ENCODE results near the gene B4GALNT2. TPM values are rescaled to one million over a fixed set of nuclear protein-coding genes. Genes with fewer than 3 reads are reported as not detected.
"Not testable (repeated sequence)": the region's sequence is repeated elsewhere in the genome, so short reads cannot be mapped to it uniquely, and the experiment has no call there.

B4GALNT2 gene
- total RNA-seq, 1 experiment from 2014 or later = 0.39 TPM

DNA sequence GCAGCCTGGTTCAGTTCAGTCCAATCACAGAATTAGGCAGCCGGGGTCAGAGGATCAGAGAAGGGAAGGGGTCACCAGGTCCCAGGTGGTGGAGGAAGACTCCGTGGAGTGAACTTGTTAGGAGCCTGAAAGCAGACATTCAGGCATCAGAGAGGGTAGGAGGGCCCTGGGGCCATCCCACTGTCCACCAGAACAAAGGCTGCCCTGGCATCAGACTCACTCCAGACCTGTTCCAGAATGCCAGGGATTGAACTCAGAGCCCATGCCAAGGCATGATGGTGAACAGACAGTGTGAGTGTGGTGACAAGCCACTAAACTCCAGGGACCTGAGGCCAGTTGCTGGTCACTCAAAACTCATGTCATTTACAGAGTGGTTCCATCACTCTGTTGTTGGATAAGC lies 37.6 kb downstream of the B4GALNT2 start:
- H3K27me3 ChIP-seq (replicated peaks) = peaks cover 40% of the 10 kb centered on the region

DNA sequence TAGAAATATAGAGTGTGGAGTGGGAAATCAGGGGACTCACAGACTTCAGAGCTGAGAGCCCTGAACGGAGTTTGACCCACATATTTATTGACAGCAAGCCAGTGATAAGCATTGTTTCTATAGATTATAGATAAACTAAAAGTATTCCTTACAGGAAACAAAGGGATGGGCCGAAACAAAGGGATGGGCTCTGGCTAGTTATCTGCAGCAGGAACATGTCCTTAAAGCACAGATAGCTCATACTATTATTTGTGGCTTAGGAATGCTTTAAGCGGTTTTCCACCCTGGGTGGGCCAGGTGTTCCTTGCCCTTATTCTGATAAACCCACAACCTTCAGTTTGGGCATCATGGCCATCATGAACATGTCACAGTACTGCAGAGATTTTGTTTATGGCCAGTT lies 38.1 kb downstream of the B4GALNT2 start:
- not testable (repeated sequence) for H3K27ac ChIP-seq; DNase-seq (ENCODE audit: low read depth in 1 of 2, low spot score in 2 of 2); H3K4me3 ChIP-seq; H3K4me1 ChIP-seq (replicated peaks); H3K36me3 ChIP-seq
- peaks cover 23% of the 10 kb centered on the region for H3K9me3 ChIP-seq (replicated peaks)
- H3K27me3 ChIP-seq (replicated peaks) = peaks cover 38% of the 10 kb centered on the region

More for the DNA sequence above, 37.6 kb downstream of the B4GALNT2 start:
- peaks cover 19% of the 10 kb centered on the region for H3K9me3 ChIP-seq (replicated peaks)
- no peaks in the 10 kb centered on the region for H3K4me1 ChIP-seq (replicated peaks)
- no peaks in the 10 kb centered on the region for H3K36me3 ChIP-seq
- H3K27ac ChIP-seq = no peak overlapping the region
- no peak overlapping the region for H3K4me3 ChIP-seq
- DNase-seq (ENCODE audit: low read depth in 1 of 2, low spot score in 2 of 2) = no peak

DNA sequence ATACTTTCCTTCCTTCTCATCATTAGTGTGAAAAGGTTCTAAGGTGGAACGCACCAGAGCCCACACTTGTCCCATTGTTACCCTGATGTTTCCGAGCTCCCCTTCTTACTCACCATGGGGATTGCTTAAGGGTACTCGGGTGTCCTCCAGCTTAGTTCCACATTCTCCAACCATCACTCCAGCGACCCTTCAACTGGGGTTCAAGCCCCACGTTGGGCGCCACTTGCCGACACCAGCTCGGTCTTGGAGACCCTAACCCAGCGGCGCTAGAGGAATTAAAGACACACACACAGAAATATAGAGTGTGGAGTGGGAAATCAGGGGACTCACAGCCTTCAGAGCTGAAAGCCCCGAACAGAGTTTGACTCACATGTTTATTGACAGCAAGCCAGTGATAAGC lies 43.4 kb downstream of the B4GALNT2 start:
- not testable (repeated sequence) for H3K4me1 ChIP-seq (replicated peaks); H3K36me3 ChIP-seq; H3K27ac ChIP-seq; DNase-seq (ENCODE audit: low read depth in 1 of 2, low spot score in 2 of 2); H3K4me3 ChIP-seq; H3K27me3 ChIP-seq (replicated peaks)
- peaks cover 18% of the 10 kb centered on the region for H3K9me3 ChIP-seq (replicated peaks)

DNA sequence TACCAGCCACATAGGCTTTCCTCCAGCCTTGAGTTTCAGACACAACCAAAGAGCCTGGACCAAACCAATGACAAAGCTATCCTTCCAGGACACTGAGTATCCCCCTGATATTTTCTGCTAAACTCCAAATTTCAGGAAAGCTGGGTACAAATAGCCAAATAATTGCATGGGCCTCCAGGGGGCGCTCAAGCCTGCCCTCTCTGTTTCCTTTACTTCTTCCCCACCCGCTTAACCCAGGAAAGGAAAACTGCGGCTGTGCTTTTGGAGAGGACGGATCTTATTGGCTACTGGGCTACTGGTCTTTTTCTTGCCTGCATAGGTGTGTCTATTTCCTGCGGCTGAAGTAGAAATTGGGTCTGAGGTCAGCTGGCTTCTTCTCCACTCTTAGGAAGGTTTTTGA lies 47.7 kb downstream of the B4GALNT2 start:
- H3K27me3 ChIP-seq (replicated peaks) = no peaks in the 10 kb centered on the region
- H3K9me3 ChIP-seq (replicated peaks) = peaks cover 22% of the 10 kb centered on the region
- H3K27ac ChIP-seq = no peak overlapping the region
- H3K4me3 ChIP-seq = no peak overlapping the region
- peak; percentile 62 to 75 for DNase-seq (ENCODE audit: low read depth in 1 of 2, low spot score in 2 of 2)
- H3K36me3 ChIP-seq = no peaks in the 10 kb centered on the region
- no peaks in the 10 kb centered on the region for H3K4me1 ChIP-seq (replicated peaks)

DNA sequence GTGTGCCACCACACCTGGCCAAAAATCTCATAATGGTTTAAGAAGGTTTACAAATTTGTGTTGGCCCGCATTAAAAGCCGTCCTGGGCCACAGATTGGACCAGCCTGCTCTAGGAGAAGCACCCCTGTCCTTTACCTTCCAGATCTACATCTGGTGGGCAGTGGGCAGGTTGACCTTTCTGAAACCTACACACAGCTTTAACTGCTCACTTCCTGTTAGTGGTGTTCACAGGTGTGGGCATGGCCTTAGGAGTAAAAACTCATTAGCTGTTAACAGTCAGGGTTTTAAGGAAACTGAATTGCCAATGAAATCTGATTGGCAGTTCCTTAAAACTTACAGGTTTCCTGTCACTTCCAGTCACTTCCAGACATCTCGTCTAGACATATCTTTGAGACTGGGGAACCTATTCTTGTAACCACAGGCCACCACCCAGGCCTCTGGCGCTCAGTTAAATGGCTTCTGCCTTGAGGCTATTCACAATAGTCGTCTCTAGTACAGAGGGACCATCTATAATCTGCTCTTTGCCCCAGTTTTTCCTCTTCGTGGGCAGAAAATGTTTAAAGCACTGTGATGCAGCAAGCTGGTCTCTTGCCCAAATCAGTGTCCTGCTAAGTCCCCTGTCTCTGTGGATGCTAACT lies 48.5 kb downstream of the B4GALNT2 start:
- no peaks in the 10 kb centered on the region for H3K36me3 ChIP-seq
- H3K27me3 ChIP-seq (replicated peaks) = no peaks in the 10 kb centered on the region
- H3K27ac ChIP-seq = no peak overlapping the region

DNA sequence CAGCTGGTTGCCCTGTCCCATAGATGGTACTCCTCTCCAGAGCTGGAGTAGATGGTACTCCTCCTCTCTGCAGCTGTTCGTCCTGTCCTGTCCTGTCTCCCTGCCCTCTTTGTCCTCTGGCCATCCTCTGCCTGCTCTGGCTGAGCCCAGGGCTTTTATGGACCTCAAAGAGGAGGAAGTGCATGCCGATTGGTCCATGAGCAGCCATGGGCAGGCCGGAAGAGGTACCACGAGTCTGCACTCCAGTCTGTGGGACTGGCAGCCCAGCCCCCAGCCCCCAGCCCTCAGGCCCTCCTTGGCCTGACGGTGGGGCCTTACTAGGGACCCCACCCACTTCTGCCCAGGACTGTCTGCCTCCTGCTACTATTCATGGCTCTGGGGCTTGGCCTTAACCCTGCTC lies 50.8 kb downstream of the B4GALNT2 start:
- Histone ChIP-seq H3K36me3 (no peaks in the 10 kb centered on the region), H3K4me3 (no peak overlapping the region), H3K4me1 (replicated peaks) (peaks cover 12% of the 10 kb centered on the region), H3K27me3 (replicated peaks) (no peaks in the 10 kb centered on the region), H3K9me3 (replicated peaks) (peaks cover 11% of the 10 kb centered on the region), H3K27ac (no peak overlapping the region)
- DNase-seq (ENCODE audit: low read depth in 1 of 2, low spot score in 2 of 2) = no peak

More for the DNA sequence above, 48.5 kb downstream of the B4GALNT2 start:
- Histone ChIP-seq H3K9me3 (replicated peaks) (peaks cover 21% of the 10 kb centered on the region), H3K4me3 (no peak overlapping the region), H3K4me1 (replicated peaks) (no peaks in the 10 kb centered on the region; the same call in 1 of the 2 replicates)
- DNase-seq (ENCODE audit: low read depth in 1 of 2, low spot score in 2 of 2) = no peak

DNA sequence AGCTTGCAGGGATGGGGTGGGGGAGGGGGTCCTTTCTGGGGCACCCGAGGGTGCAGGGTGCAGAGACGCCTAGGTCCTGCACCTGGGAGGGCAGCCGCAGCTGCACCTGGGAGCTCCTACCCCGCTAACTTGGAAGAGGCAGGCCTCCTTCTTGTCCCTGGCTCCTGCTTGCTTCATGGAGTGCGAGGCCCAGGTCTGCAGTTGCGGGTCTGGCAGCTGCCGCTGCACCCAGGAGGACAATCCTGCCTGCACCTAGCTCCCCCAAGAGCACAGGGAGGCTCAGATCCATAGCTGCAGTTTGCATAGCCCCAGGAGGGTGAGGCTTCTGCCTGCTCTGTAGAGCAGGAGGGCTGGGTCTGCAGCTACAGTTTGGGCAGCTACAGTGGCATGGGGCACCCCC lies 51.2 kb downstream of the B4GALNT2 start:
- H3K27me3 ChIP-seq (replicated peaks) = no peaks in the 10 kb centered on the region
- no peak overlapping the region for H3K4me3 ChIP-seq
- peaks cover 11% of the 10 kb centered on the region for H3K9me3 ChIP-seq (replicated peaks)
- H3K27ac ChIP-seq = no peak overlapping the region
- no peak for DNase-seq (ENCODE audit: low read depth in 1 of 2, low spot score in 2 of 2)
- no peaks in the 10 kb centered on the region for H3K36me3 ChIP-seq
- H3K4me1 ChIP-seq (replicated peaks) = peaks cover 12% of the 10 kb centered on the region

DNA sequence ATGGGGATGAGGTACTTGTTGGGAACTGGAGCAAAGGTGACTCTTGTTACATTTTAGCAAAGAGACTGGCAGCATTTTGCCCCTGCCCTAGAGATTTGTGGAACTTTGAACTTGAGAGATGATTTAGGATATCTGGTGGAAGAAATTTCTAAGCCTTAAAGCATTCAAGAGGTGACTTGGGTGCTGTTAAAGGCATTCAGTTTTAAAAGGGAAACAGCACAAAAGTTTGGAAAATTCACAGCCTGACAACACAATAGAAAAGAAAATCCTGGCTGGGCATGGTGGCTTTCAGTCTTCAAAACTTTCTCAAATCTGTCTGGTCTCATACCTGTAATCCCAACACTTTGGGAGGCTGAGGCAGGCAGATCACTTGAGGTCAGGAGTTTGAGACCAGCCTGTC lies 52.0 kb downstream of the B4GALNT2 start:
- not testable (repeated sequence) for H3K36me3 ChIP-seq; DNase-seq (ENCODE audit: low read depth in 1 of 2, low spot score in 2 of 2); H3K27me3 ChIP-seq (replicated peaks); H3K4me3 ChIP-seq; H3K27ac ChIP-seq
- peaks cover 11% of the 10 kb centered on the region for H3K9me3 ChIP-seq (replicated peaks)
- H3K4me1 ChIP-seq (replicated peaks) = peaks cover 12% of the 10 kb centered on the region

DNA sequence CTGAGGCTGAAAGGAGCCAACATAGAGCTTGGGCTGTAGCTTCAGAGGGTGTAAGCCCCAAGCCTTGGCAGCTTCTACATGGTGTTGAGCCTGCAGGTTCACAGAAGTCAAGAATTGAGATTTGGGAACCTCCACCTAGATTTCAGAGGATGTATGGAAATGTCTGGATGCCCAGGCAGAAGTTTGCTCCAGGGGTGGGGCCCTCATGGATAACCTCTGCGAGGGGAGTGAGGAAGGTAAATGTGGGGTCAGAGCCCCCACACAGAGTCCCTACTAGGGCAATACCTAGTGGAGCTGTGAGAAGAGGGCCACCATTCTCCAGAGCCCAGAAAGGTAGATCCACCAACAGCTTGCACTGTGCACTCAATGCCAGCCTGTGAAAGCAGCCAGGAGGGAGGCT lies 52.8 kb downstream of the B4GALNT2 start:
- Histone ChIP-seq H3K9me3 (replicated peaks) (peaks cover 11% of the 10 kb centered on the region), H3K4me1 (replicated peaks) (peaks cover 12% of the 10 kb centered on the region)
- not testable (repeated sequence) for H3K27me3 ChIP-seq (replicated peaks); H3K27ac ChIP-seq; H3K36me3 ChIP-seq; H3K4me3 ChIP-seq; DNase-seq (ENCODE audit: low read depth in 1 of 2, low spot score in 2 of 2)

DNA sequence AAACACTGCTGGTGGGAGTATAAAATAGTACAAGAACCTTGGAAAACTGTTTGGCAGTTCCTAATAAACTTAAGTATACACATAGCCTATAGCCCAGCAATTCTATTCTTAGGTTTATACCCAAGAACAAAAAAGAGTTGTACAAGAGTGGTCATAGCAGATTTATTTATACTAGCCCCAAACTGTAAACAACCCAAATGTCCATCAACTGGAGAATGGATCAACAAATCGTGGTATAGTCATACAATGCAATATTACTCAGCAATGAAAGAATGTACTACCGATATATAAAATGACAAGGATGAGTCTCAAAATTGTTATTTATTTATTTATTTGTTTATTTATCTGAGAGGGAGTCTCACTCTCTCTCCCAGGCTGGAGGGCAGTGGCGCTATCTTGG lies 54.7 kb downstream of the B4GALNT2 start:
- DNase-seq (ENCODE audit: low read depth in 1 of 2, low spot score in 2 of 2) = peak; percentile 59 to 84
- Histone ChIP-seq H3K27me3 (replicated peaks) (no peaks in the 10 kb centered on the region), H3K9me3 (replicated peaks) (peaks cover 11% of the 10 kb centered on the region), H3K36me3 (no peaks in the 10 kb centered on the region), H3K4me3 (no peak overlapping the region), H3K27ac (no peak overlapping the region), H3K4me1 (replicated peaks) (peaks cover 12% of the 10 kb centered on the region)

DNA sequence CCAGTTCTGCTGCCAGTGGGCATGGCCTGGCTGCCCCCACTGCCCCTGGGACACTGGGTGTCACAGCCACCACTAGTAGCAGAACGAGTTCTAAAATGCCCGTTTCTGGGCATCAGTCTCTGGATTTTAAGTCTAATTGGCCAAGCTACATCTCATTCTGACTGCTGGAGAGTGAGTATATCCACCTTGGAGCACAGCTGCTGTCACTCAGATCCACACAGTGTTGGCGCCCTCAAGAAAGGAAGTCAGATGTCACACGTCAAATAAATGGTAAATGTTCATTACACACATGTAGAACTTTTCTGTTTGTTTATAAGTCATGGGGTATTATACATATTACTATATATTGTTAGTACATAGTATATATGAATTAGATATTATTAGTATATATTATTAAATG lies 58.4 kb downstream of the B4GALNT2 start:
- Histone ChIP-seq H3K27me3 (replicated peaks) (no peaks in the 10 kb centered on the region), H3K27ac (no peak overlapping the region), H3K4me3 (no peak overlapping the region), H3K9me3 (replicated peaks) (peaks cover under 1% of the 10 kb centered on the region; the same call in 1 of the 2 replicates), H3K4me1 (replicated peaks) (peaks cover 12% of the 10 kb centered on the region), H3K36me3 (no peaks in the 10 kb centered on the region)
- no peak for DNase-seq (ENCODE audit: low read depth in 1 of 2, low spot score in 2 of 2)

DNA sequence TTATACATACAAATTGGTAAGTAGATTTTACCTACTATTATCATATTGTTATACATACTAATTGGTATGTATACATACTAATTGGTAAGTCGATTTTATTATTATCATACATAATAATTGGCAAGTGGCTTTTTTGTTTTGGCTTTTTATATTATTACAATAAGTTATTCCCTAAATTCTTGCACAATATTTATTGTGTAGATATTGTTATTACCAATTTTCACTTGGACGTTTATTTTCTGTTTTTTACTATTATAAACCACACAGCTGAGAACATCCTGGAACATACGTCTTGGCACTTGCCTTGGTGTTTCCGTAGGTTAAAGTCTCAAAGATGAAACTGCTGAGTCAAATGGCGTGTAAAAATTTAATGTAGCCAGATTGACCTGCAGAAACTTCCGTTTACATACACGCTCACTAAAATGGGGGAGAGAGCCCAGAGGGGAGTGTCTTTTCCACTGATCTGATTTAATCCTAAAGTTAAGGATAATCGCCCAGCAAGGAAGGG lies 58.9 kb downstream of the B4GALNT2 start:
- Histone ChIP-seq H3K27ac (peak overlapping the region; percentile 89), H3K4me3 (peak overlapping the region; percentile 68), H3K4me1 (replicated peaks) (peaks cover 12% of the 10 kb centered on the region), H3K27me3 (replicated peaks) (no peaks in the 10 kb centered on the region), H3K36me3 (no peaks in the 10 kb centered on the region), H3K9me3 (replicated peaks) (no peaks in the 10 kb centered on the region)
- DNase-seq (ENCODE audit: low read depth in 1 of 2, low spot score in 2 of 2) = no peak

DNA sequence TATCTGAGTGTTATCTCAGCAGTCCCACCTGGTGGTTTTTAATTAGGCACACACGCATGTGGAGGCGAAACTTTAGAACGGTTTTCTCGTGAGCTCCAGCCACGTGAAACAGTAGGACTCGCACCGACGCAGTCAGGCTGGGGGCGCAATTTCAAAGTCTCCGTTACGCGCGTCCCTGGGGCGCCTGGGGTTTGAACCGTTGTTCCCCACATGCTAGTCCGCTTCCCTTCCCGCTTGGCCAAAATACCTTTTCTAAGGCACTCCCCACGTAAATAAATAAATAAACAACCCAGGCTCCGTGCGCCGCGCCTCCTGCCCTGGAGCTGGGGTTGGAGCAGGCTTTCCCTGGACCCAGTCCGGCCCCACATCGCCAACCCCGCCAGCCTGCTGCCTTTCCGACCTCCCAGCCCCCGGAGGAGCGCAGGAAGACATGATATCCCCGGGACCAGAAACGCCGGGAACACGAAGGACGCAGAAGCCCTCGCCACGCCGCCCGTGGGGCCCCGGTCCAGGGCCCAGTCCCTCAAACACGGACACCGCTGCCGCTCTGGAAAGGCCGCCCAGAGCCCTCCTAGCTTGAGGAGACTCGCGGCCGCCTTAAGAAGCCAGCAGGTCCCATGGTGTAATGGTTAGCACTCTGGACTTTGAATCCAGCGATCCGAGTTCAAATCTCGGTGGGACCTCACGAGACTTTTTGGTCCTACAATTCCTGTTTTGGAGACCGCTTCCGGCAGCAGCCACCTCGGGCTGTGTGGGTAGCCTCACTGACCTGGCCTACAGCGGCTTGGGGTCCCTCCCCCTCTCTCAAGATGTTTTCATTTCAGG lies 59.6 kb downstream of the B4GALNT2 start:
- Histone ChIP-seq H3K27ac (peak overlapping the region; percentile 89), H3K4me3 (peak overlapping the region; percentile 68), H3K4me1 (replicated peaks) (peaks cover 8% of the 10 kb centered on the region), H3K36me3 (no peaks in the 10 kb centered on the region), H3K27me3 (replicated peaks) (no peaks in the 10 kb centered on the region), H3K9me3 (replicated peaks) (no peaks in the 10 kb centered on the region)
- DNase-seq (ENCODE audit: low read depth in 1 of 2, low spot score in 2 of 2) = peak in 1 of 2 experiments; percentile 93
